ENCODE results near the gene SDC1.

SDC1 gene

GRCh38 chr2:20182241-20182931 lies 42.5 kb downstream of the SDC1 start:
- no peak for DNase-seq

GRCh38 chr2:20181761-20182160 lies 43.2 kb downstream of the SDC1 start:
- DNase-seq, result no peak

- no peak for DNase-seq
Observed at GRCh38 chr2:20180676-20181648, 44.0 kb downstream of the SDC1 start.

- DNase-seq, result no peak
Observed at GRCh38 chr2:20179755-20180594, 45.0 kb downstream of the SDC1 start.

- DNase-seq, result no peak
Observed at GRCh38 chr2:20179466-20179754, 45.5 kb downstream of the SDC1 start.

GRCh38 chr2:20178666-20179465 lies 46.1 kb downstream of the SDC1 start:
- DNase-seq, result no peak

- DNase-seq, result no peak
Observed at GRCh38 chr2:20178249-20178607, 46.7 kb downstream of the SDC1 start.

- no peak for DNase-seq
Observed at GRCh38 chr2:20177556-20178248, 47.2 kb downstream of the SDC1 start.

GRCh38 chr2:20176760-20177159 lies 48.2 kb downstream of the SDC1 start:
- no peak for DNase-seq

GRCh38 chr2:20175931-20176330 lies 49.0 kb downstream of the SDC1 start:
- DNase-seq, result no peak

GRCh38 chr2:20175267-20175666 lies 49.7 kb downstream of the SDC1 start:
- DNase-seq, result no peak

GRCh38 chr2:20174410-20174809 lies 50.5 kb downstream of the SDC1 start:
- DNase-seq, result no peak

GRCh38 chr2:20173496-20174402 lies 51.2 kb downstream of the SDC1 start:
- no peak for DNase-seq

GRCh38 chr2:20173064-20173463 lies 51.9 kb downstream of the SDC1 start:
- DNase-seq, result no peak

GRCh38 chr2:20172273-20173055 lies 52.5 kb downstream of the SDC1 start:
- DNase-seq, result no peak

GRCh38 chr2:20171445-20171977 lies 53.4 kb downstream of the SDC1 start:
- DNase-seq, result no peak

- DNase-seq, result no peak
Observed at GRCh38 chr2:20170704-20171250, 54.2 kb downstream of the SDC1 start.

- no peak for DNase-seq
Observed at GRCh38 chr2:20169796-20170703, 54.9 kb downstream of the SDC1 start.
